Measurements from ENCODE around the gene RNASE11.
"Not testable (repeated sequence)": the region's sequence is repeated elsewhere in the genome, so short reads cannot be mapped to it uniquely, and the experiment has no call there.

GRCh38 chr14:20619688-20620087, 31.9 kb upstream of the RNASE11 start:
- not testable (repeated sequence) for TF ChIP-seq CTCF (IDR thresholded peaks at IDR 0.05); EZH2 (IDR thresholded peaks at IDR 0.05; ENCODE audit: borderline replicate concordance, insufficient read depth, low read depth, low read length, poor library complexity, severe bottlenecking)
